ENCODE data around the gene S100A9. TPM values are rescaled to one million over a fixed set of nuclear protein-coding genes. Genes with fewer than 3 reads are reported as not detected.

S100A9 gene
- 0.33 to 0.37 TPM in 2 of 3 replicates, not detected in the other for total RNA-seq (2021)
- Bru-seq, nascent RNA, result not detected
- long read RNA-seq, experiment 1, result 0 reads
- long read RNA-seq, experiment 2, result 0 reads
- long read RNA-seq, experiment 3, result 0 reads

- DNase-seq (ENCODE audit: low spot score) (no peak), ATAC-seq (no peak)
- CTCF ChIA-PET, result interaction anchor here (0.6 to 4.0 kb wide), 11 partner anchors 9 to 269 kb away, joined by 3 to 32 read pairs (median 5); partner anchors contain the start of genes PGLYRP4 and S100A13
- H3K4me3 Mint-ChIP-seq, result no peak within 1 kb of the TSS
- H3K9me3 Mint-ChIP-seq, result no peaks in the 10 kb centered on the region
- H3K27me3 Mint-ChIP-seq (ENCODE audit: low read depth), result no peaks in the 10 kb centered on the region; the same call in 1 of the 2 replicates
- H3K36me3 Mint-ChIP-seq, result no peaks in the 10 kb centered on the region
- no peak within 1 kb of the TSS for H3K27ac Mint-ChIP-seq
- H3K4me1 Mint-ChIP-seq, result peaks cover 6% of the 10 kb centered on the region; the same call in 1 of the 2 replicates
- POLR2A ChIA-PET, result no interaction called here
- TF ChIP-seq ZNF317 (CRISPR knock-in tag; IDR thresholded peaks at IDR 0.05; ENCODE audit: borderline replicate concordance, low read depth), result no peak
- TF ChIP-seq AFF4 (CRISPR knock-in tag; IDR thresholded peaks at IDR 0.05; ENCODE audit: borderline replicate concordance), result no peak
- no peak for TF ChIP-seq CTCF (IDR thresholded peaks at IDR 0.05)
- no peak for TF ChIP-seq NFE2L1 (CRISPR knock-in tag; IDR thresholded peaks at IDR 0.05)
- no peak for TF ChIP-seq NR1H2 (CRISPR knock-in tag; IDR thresholded peaks at IDR 0.05)
- TF ChIP-seq ZNF281 (CRISPR knock-in tag; IDR thresholded peaks at IDR 0.05), result no peak
- no peak for TF ChIP-seq SP1 (CRISPR knock-in tag; conservative IDR thresholded peaks at IDR 0.05)
- TF ChIP-seq STAT6 (CRISPR knock-in tag; conservative IDR thresholded peaks at IDR 0.05; ENCODE audit: low read depth), result no peak
- TF ChIP-seq JUN (CRISPR knock-in tag; IDR thresholded peaks at IDR 0.05), result no peak
- TF ChIP-seq MXD4 (CRISPR knock-in tag; IDR thresholded peaks at IDR 0.05; ENCODE audit: borderline replicate concordance), result no peak
- TF ChIP-seq CBFB (CRISPR knock-in tag; IDR thresholded peaks at IDR 0.05; ENCODE audit: low read depth), result no peak
- no peak for TF ChIP-seq ZNF232 (CRISPR knock-in tag; IDR thresholded peaks at IDR 0.05)
These were observed at the start of gene S100A9 for GRCh38 chr1:153357853-153358690. Gene S100A9, plus strand, starts transcription at chr1:153357854. Its CDS starts 430 bp downstream, at chr1:153358284.

GRCh38 chr1:153308540-153308939 lies 49.1 kb upstream of the S100A9 start:
- no peaks in the 10 kb centered on the region for H3K36me3 Mint-ChIP-seq
- H3K4me3 Mint-ChIP-seq, result no peak overlapping the region
- TF ChIP-seq TEAD4 (CRISPR knock-in tag; IDR thresholded peaks at IDR 0.05) (no peak), HMGA2 (CRISPR knock-in tag; IDR thresholded peaks at IDR 0.05) (no peak), ZMAT4 (CRISPR knock-in tag; IDR thresholded peaks at IDR 0.05) (no peak), IRF2 (CRISPR knock-in tag; IDR thresholded peaks at IDR 0.05; ENCODE audit: borderline replicate concordance, low read depth) (no peak), AR (CRISPR knock-in tag; IDR thresholded peaks at IDR 0.05) (no peak), MXD4 (CRISPR knock-in tag; IDR thresholded peaks at IDR 0.05; ENCODE audit: borderline replicate concordance) (no peak), GABPB1 (CRISPR knock-in tag; IDR thresholded peaks at IDR 0.05) (no peak), GTF2I (CRISPR knock-in tag; conservative IDR thresholded peaks at IDR 0.05) (no peak), MYBL2 (CRISPR knock-in tag; IDR thresholded peaks at IDR 0.05) (no peak)

More at GRCh38 chr1:153308540-153308939, 49.1 kb upstream of the S100A9 start:
- Mint-ChIP-seq H3K4me1 (peaks cover 18% of the 10 kb centered on the region), H3K27me3 (ENCODE audit: low read depth) (peaks cover 4% of the 10 kb centered on the region), H3K27ac (no peak overlapping the region), H3K9me3 (peaks cover 5% of the 10 kb centered on the region)
- POLR2A ChIA-PET, result no interaction called here
- DNase-seq (ENCODE audit: low spot score), result no peak
- CTCF ChIA-PET, result no interaction called here
- ATAC-seq, result no peak
